Astrocyte of the spinal cord (primary cell): ENCODE measurements around the gene TMEM127.

Experiments
- DNase-seq: peaks from one replicate; pipeline ENCODE4 v3.0.0; 2011; ENCODE audit warnings: low read depth, low spot score
- H3K4me3 ChIP-seq: 2 replicates; pipeline ENCODE4 v1.5.1; 2011; ENCODE audit warnings: low read depth, mild to moderate bottlenecking, low read length, moderate library complexity
- in situ Hi-C: cut with HindIII; loops from 2 replicates; pipeline ENCODE4 v1.10.0; 2017; ENCODE audit warnings: low sequenced_read_pairs
- TF ChIP-seq, protein P1 (sequence below): IDR thresholded peaks from 2 replicates; pipeline ENCODE4 v1.5.1; 2012; ENCODE audit warnings: low read depth, mild to moderate bottlenecking, low read length, inconsistent platforms

The TMEM127 gene, protein sequence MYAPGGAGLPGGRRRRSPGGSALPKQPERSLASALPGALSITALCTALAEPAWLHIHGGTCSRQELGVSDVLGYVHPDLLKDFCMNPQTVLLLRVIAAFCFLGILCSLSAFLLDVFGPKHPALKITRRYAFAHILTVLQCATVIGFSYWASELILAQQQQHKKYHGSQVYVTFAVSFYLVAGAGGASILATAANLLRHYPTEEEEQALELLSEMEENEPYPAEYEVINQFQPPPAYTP

DNA sequence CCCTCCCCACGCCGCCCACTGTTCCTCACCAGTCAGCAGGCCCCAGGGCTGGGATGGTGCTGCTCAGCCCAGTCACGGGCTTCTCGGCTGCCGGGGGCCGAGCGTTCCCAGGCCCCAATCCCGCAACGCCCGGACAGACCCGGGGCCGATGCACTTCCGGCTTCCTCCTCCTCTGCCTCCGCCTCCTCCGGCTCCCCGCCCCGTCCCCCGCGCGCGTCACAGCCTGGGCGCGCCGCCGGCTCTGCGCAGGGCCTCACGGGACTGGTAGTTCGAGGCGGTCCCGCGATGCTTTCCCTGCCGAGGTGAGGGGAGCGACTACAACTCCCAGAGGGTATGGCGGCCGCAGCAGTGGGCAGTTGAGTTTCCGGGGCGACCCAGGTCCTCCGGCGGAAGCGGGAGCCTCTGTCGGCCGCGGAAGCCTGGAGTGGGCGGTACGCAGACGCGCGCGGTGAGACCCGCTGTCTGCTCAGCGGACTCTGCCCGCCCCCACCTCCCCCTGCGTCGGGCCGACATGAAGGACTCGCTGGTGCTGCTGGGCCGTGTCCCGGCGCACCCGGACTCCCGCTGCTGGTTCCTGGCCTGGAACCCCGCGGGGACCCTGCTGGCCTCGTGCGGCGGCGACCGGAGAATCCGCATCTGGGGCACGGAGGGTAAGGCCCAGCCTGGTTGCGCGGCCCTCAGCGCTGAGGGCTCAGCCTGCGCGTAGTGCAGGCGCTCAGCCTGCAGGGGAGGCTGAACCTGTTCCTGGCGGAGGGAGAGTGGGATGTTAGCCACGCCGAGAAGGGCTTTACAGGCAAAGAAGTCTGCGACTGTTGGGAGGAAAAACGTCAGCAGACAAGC lies at the start of gene TMEM127, which contains the start of gene CIAO1:
Gene TMEM127 (minus strand): TSS at position 158 of the 840 bp plus-strand sequence. CDS start 616 bp downstream, outside the sequence.
Gene CIAO1 (plus strand): TSS at position 386 of the 840 bp plus-strand sequence. CDS start 126 bp downstream, at position 512.
- TF ChIP-seq, protein P1, sequence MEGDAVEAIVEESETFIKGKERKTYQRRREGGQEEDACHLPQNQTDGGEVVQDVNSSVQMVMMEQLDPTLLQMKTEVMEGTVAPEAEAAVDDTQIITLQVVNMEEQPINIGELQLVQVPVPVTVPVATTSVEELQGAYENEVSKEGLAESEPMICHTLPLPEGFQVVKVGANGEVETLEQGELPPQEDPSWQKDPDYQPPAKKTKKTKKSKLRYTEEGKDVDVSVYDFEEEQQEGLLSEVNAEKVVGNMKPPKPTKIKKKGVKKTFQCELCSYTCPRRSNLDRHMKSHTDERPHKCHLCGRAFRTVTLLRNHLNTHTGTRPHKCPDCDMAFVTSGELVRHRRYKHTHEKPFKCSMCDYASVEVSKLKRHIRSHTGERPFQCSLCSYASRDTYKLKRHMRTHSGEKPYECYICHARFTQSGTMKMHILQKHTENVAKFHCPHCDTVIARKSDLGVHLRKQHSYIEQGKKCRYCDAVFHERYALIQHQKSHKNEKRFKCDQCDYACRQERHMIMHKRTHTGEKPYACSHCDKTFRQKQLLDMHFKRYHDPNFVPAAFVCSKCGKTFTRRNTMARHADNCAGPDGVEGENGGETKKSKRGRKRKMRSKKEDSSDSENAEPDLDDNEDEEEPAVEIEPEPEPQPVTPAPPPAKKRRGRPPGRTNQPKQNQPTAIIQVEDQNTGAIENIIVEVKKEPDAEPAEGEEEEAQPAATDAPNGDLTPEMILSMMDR, result peak; percentile 41
- peak within 1 kb of the TSS; percentile 96 for H3K4me3 ChIP-seq
- DNase-seq, result peak; percentile 98
- in situ Hi-C loops, result no loop called here

DNA sequence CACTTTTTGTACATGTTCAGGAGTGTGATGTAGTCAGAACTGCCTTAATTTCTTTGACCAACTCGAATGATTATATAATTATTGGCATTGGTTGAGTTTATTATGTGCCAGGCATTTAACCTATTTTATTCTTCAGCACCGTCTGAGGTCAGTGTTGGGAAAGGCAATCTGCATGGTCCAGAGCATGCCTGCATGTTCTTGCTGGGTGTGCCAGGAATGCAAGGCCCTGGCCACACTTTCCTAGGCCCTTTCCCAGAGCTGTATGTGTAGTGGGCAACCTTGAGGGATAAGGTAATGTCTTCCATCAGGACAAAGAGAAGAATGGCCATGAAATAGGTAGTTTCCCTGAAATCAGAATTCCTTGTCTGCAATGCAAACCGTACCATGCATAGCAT lies 49.2 kb upstream of the TMEM127 start:
- in situ Hi-C loops, result no loop called here
- H3K4me3 ChIP-seq, result no peak overlapping the region
- DNase-seq, result peak; percentile 7
- TF ChIP-seq, protein P1, result no peak

DNA sequence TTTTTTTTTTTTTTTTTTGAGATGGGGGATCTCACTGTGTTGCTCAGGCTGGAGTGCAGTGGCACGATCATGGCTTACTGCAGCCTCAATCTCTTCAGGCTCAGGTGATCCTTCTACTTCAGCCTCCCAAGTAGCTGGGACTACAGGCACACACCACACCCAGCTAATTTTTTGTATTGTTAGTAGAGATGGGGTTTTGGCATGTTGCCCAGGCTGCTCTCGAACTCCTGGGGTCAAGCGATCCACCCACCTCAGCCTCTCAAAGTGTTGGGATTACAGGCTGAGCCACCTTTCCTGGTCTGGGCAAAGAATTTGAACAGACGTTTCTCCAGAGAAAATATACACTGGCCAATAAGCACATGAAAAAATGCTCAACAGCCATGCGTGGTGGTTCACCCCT lies 42.5 kb upstream of the TMEM127 start:
- H3K4me3 ChIP-seq, result no peak overlapping the region
- no peak for DNase-seq
- in situ Hi-C loops, result no loop called here
- TF ChIP-seq, protein P1, result no peak

DNA sequence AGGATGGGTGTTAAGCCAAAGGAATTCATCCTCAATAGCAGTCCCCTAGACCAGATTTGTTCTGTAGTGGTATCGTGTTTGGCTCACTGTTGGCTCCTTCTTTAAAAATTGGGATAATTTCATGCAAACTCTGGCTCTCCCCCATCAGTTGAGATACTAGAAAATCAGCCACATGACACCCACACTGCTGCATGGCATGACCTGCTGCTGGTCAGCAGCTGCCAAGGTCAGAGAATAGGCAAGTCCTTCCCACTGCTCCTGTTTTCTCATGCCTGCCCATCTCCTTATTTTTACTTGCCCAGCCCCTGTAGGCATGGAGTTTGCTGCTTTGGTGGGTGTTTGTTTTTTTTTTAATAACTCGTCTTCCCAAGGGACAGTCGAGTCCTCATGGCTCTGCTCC lies 40.6 kb upstream of the TMEM127 start:
- in situ Hi-C loops, result no loop called here
- TF ChIP-seq, protein P1, result no peak
- DNase-seq, result no peak
- peak overlapping the region; percentile 96 for H3K4me3 ChIP-seq

DNA sequence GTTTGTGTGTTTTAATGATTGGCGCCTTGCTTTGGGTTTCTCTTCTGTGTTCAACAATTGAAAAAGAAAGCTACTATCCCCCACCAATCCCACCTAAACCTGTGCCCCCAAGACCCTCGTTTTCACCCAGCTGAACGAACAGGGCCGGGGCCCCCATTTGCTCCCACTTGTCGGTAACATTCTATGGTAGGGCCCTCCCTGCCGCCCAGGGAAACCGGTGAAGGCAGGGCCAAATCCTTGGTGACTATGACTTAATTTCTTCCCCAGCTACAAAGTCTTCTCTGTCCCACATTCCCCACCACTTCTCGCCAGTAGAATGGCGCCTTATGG lies 40.1 kb upstream of the TMEM127 start:
- H3K4me3 ChIP-seq, result peak overlapping the region; percentile 96
- TF ChIP-seq, protein P1, result no peak
- in situ Hi-C loops, result no loop called here
- no peak for DNase-seq

DNA sequence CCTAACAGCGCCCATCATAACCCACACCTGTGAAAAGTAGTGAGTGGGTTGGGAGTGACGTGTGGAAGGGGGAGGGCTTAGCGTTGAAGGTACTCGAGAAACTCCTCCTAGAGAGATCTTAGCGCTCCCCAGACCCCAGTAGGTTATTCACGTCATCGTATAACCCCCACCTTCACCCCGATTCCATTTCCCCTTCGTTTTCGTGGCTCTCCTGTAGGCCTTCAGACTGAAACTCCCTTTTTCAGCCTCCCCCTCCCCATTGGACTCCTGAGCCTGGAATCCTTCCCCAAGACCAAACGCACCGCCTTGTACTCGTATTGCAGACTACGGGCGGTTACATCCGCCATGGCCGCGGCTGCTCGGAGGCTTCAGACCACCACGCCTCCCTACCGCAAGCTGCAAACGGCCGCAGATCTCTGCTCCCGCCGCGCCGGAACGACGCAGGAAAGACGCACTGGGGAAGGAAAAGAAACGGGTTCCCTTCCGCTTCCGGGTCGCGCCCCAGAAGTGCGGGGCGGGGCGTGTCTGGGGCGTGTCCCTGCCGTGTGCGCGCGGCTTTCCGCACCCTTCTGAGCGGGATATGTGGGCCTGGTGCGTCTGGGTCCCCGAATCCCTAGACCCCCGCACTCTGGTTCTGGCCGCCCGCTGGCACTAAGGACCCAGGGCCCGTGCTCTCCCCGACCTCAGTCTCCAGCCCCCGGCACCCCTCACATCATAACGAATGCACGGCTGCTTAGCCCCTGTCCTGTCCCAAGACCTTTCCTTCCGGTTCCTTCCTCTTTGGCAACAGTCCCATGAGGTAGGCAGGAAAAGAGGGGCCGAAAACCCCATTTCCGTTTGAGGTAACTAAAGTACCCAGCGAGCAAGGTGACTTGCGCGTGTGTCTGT lies 39.5 kb upstream of the TMEM127 start, which contains the start of gene SNRNP200:
Gene SNRNP200 (minus strand): TSS at position 456 of the 888 bp plus-strand sequence. CDS start 109 bp downstream, at position 347.
- DNase-seq, result peak; percentile 82
- in situ Hi-C loops, result no loop called here
- TF ChIP-seq, protein P1, result no peak
- peak within 1 kb of the TSS; percentile 96 for H3K4me3 ChIP-seq
